ENCODE measurements around the gene HOXB4.

The HOXB4 gene

DNA sequence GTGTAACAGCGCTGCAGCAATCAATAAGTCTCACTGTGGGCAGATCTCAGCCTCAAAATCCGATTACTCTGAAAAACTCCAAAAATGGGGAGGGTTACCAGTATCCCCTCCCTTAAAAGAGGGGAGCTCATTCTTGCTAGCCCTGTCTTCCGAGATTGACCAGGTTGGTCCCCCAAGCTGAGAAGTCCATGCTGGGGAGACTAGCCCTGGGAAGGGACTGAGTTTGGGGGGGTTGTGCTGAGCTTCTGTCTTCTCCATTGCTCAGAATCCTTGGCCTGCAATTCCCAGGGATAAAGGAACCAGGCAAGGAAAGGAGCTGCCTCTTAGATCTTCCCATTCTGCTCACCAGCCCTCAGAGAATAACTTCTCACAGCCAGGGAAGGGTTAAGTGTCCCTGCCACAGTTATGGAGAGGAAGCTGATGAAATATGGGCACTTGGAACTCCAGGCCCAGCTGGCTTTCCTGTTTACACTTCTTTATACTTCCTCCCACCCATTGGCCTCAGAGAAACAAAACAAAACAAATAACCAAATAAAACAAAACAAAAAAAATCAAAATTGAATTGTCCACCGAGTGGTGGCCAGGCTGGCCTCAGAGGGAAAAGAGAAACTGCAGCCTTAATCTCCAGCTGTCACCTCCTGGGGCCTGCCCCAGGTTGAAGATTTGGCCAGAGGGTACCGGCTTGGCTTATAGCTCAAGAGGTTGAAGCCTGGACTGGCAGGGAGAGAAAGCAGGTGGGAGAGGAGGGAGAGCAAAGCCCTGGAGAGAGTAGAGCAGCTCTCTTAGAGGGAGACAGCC lies 9.3 kb upstream of the HOXB4 start:
- no peak for DNase-seq

DNA sequence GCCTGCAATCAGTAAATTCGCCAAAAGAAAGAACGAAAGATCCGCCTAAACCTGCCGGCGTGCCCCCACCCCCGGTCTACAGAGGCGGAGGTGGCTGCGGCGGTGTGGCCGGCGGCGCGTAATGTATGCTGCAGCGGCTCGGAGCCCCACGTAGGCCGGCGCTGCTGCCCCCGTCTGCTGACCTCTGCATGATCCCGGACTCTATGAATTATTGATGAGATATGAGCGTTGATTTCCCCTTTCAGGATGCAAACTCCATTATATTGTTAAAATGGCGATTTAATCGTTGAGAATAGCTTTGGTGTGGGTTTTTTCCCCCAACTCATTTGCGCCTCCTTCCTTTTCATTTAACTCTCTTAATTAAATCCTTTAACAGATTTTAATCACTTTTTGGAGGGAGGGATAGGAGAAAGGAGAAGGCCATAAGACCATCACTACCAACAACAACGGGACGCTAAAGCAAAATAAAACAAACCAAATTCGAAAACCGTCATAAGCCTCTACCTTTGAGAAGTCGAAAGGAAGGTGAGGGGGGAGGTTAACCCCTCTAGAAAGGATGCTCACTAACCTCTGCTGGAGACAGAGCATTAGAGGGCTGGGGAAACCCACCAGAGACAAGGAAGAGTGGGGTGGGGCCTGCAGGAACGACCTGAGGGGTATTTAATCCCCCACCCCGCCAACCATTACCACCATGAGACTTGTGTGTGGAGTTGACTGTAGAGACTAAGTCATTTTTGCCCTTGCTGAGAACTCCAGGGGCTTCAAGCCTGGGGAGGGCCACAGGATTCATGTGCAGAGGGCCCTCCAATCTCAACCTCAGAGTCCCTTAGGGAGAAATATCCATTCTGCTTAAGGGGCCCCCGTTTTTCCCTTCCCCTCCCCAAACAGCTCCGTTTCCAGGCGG lies 8.5 kb upstream of the HOXB4 start:
- DNase-seq, result no peak

DNA sequence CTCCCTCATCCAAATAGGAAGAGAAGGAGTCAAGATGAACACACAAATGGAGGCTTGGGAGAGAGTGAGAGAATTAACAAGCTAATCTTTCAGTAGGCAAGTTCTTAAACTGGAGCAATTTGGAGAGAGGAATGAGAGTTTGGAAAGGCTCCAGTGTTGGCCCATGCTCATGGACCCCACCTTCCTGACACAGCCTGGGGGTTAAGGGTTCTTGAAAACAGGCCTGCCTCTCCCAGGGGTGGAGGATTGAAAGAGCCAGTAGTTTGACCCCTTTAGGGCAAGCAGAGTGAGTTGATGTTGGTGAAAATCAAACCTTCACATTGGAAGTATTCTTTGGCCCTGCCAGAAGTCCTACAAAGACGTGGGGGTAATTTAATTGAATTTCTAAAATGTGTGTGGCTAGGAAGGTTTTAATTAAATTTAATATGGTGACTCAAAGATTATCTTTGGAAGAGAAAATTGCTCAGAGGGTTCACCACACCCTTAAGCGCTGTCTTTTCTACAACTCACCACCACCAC lies 6.1 kb upstream of the HOXB4 start:
- no peak for DNase-seq

DNA sequence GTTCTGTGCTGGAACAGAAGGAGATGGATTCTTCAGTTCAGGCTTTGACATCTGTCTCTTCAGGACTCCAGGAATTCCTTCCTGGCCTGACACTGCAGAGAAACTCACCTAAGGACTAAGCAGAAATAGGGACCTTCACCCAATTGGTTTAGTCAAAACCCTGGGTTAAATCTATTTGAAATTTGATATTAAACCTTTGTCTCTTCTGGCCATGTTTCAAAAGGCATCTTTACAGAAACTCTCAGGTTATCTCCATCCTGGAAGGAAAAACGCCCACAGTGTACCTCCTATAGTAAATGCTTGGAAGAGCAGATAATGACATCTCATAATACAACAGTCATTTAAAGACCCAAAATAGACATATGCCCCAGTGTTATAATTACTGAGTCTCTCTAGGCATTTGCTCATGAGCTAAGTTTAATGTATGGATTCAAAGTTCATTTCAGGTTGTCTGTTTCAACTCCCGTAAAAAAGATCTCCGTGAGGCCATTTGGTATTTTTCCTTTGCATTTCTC lies 5.6 kb upstream of the HOXB4 start:
- no peak for DNase-seq

DNA sequence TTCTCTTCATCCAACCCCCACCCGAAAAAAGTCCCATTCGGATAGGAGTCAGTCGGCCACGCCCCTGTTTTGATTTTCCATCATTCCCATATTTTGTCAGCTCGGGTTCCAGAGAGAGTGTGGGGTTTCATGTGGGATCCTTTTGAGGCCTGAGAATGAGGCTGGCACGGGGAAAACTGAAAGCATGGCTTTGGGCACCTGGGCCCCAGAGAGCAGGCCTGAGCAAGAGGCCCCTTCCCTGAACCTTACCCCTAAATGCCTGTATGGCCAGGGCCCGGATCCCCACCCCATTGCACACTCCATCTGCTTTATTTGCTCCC lies 4.6 kb upstream of the HOXB4 start:
- no peak for DNase-seq

DNA sequence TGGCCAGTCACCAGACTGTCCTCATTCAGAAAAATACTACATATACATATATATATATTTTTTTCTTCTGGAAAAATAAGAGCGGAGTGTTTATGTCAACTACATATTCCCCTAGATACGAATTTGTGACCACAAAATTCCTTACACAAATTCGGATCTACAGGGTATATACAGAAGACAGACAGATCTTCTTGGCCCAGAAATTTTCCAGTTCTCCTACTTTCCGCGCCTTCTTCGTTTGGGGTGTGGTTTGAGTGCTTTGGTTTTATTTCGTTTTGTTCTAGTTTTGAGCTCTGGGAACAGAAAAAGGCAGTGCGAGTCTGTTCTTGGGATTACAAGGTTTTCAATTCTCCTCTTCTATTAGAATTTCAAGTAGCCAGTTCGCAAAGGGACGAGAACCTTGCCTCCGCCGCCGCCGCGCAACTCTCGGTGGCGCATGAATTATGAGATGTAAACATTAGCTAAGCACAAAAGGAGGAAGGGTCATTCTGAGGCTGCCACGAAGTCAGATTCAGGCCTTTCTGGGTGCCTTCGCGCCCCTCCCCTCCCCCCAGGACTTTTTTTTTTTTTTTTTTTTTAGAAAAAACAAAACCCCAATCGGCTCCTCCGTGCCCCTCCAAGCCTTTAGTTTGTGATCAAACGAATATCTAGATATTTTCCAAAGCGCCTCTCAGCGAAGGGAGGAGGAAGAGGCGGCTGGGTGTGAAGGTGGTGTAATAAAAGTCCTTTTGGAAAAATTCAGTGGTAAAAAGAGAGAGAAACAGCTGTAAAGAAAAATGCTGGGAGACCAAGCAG lies 1.8 kb upstream of the HOXB4 start:
- no peak for DNase-seq

DNA sequence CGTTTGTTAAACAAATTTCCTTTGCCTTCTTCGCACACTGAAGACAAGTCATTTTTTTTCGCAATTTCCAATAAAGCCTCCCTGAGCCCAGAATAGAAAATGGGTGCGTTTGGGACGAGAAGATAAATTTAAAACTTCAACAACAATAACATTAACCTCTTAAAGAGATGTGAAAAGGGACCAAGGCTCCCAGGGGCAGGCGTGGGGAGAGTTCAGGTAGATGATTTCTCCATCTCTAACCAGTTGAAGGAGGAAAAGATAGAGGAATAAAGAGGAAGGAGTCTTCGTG lies 1.3 kb upstream of the HOXB4 start:
- DNase-seq, result no peak

DNA sequence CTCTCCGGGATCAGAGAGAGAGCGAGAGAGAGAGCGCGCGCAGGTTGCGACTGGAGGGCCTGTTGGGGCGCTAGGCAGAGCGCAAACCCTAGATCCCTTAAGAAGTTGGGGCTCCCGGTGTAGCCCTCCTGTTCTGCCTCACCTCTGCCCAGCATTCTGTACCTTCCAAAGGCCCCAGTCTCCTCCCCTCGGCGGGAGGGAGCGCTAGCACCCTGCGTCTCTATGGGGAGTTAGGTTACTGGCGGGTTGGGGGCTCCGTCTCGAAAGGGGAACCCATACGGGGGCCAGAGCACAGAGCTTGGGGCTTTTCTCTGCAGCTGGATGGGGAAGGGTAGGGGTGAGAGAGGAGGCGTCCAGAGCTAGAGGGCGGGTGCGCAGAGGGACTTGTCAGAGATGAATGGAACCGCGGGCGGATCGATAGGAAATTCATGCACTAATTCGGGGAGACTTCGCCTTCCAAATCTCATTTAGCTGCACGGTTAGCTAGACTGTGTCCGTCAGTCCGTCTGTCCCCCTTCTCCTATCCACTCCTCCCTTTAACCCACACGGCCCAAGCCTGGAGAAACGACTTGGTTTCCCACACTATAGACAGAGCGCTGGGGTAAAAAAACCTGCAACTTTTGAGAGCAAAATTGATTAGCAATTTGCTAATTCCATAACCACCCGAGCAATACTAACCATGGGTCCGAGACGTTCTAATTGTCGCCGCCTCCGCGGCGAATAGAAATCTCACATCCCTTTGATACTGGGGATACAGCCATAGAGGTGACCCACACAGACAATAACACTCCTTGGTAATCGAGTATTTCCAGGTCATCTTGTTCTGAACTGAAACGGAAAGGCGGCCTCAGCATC lies 693 bp upstream of the HOXB4 start:
- DNase-seq, result no peak

DNA sequence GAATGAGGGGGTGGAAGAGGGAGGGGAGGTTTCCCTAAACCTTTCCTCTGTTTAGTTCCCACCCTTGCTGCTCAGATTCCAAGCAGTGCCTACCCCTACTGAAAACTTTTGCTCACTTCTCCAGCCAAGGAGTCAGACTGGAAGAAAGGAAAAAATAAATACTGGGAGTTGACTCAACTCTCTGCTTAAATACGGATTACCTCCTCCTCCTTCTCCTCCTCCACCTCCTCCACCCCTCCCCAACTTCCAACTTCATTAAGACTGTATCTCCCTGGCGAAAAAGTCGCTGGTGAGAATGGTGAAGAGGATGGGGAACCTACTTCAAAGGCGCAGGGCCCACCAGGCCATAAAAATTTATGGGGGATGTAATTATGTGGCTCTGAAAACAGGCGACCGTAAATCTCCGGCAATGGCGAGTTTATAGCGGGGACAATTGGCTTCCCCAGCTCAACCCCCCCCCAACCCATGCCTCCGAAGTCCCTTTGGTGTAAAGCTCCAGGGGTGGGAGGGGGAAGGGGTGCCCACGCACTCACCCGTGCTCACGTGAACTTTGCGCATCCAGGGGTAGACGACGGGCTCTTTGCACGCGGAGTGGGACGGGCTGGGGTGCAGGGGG lies 712 bp downstream of the HOXB4 start:
- no peak for DNase-seq

DNA sequence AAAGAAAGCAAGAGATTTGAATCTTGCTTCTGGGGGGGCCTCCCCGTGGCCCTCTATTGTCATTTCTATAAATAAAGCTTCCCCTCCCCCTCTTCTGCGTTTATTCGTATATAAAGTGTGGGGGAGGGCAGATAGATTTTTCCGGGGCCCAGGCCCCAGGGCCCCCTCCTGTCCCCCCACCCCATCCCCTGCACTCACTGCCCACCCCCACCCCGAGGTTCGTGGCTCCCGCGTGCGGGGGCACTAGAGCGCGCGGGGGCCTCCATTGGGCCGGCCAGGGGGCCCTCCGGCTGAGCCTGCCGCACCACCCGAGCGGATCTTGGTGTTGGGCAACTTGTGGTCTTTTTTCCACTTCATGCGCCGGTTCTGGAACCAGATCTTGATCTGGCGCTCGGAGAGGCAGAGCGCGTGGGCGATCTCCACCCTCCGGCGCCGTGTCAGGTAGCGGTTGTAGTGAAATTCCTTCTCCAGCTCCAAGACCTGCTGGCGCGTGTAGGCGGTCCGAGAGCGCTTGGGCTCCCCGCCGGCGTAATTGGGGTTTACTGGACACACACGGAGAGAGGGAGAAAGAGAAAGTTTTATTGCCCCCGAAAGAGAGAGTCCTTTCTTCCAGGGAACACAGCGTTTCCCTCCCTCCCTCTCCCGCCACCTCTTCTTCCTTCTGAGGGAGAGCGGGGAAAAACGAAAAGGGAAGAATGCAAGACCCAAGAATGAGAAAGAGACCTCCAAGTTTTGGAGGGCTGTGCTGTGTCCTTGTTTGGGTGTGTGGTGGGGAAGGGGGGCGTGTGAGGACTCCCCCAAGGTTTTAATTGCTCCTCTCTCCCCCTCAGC lies 1.5 kb downstream of the HOXB4 start:
- DNase-seq, result no peak

DNA sequence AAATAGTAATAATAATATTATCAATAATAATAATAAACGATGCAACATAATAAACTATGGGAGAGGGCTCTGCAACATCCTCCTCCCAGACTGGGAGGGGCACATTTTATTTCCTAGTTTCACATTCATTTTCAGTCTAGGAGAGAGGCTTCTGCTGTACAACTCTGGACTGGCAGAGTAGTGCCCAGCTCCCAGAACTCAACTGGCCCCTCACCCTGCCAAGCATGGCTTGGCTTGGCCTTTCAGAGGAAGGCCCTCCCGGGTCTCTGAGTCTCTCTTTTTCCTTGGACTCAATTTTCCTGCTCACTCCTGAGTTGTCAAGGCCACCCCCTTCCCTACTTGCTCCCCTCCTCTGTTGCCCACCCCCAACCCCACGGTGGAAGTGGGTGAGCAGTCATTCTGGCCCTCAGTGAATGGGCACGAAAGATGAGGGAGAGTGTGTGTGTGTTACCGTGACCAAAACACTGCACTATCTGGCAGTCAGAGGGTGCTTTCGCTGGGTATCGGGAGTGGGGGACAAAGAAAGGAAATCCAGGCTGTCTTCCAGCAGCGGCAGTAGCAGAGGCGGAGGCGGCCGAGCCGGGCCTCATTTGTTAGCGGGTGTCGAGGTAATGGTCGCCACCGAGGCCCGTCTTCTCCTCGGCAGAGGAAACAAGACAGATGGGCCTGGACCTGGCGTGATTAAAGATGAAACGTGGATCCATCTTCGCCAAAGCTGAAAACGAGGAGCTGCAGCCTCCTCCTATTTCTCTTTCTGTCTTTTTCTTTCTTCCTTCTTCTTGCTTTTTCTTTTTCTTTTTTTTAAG lies 2.3 kb downstream of the HOXB4 start:
- DNase-seq, result no peak

DNA sequence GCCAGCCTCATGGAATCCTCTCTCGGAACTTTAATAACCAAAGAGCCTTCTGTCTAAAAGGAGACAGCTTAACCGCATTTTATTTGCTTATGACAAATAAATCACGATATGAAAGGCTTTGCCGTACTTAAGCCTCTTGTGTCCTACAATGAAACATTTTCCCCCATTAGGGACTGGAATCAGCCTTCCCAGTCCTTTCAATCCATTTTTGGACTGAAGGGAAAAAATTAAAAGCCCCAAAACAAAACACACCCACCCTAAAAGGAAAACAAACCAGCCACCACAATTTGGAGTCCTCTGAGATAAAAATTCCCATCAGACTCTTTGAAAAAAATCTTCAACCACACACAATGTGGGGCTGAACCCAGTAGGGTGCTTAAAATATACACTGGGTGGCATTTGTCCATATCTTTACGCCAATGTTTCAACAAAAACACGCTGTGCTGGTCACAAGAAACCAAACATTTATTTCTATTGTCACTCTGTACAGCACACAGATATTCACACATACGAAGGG lies 3.0 kb downstream of the HOXB4 start:
- no peak for DNase-seq

DNA sequence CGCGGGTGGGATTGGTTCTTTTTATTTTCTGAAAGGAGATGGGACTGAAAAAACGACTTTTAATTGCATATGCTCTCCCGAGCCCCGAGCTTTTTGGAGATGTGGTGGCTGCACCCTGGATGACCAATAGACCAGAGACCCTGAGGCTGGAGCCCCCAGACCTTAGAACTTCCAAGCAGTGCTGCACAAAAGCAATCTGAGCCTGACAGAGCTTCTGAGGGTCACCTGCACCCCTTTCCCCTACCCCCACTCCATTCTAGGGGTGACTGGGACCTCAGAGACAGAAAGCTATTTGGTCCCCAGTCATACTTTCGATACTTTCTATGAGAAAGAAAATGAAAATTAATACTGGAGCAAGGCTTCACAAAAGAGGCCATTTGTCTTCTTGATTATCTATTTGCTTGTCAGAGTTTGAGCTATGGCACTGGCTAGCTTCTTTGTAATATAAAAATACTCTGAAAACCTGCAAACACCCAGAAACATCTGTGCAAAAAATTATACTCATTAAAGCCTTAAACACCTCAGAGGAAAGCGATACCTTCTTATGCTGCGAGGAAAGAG lies 3.6 kb downstream of the HOXB4 start:
- no peak for DNase-seq

DNA sequence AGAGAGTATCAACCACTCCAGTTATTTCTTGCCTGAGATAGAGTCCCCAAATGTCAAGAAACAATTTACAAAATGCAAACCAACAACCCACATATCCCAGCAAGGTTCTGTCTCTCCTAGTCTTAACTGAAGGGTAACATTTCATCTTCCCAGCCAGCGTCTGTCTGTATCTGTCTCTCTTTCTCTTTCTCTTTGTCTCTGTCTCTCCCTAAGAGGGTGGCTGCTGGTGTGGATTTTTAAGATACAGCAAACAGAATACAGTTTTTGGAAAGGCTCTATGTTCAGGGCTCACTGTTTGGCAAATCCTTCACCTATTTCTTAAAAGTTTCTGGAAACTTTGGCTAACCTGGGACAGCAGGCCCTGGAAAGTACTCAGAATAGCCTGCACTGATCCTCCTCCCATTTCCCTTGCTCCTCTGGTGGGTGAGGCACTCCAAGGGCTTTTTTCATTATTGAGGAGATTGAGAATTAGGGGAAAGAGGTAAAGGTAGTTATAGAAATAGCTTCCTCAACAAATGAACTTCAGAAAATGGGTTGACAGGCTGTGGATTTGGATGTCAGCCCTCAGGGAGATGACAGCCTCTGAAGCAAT lies 6.2 kb downstream of the HOXB4 start:
- DNase-seq, result no peak

DNA sequence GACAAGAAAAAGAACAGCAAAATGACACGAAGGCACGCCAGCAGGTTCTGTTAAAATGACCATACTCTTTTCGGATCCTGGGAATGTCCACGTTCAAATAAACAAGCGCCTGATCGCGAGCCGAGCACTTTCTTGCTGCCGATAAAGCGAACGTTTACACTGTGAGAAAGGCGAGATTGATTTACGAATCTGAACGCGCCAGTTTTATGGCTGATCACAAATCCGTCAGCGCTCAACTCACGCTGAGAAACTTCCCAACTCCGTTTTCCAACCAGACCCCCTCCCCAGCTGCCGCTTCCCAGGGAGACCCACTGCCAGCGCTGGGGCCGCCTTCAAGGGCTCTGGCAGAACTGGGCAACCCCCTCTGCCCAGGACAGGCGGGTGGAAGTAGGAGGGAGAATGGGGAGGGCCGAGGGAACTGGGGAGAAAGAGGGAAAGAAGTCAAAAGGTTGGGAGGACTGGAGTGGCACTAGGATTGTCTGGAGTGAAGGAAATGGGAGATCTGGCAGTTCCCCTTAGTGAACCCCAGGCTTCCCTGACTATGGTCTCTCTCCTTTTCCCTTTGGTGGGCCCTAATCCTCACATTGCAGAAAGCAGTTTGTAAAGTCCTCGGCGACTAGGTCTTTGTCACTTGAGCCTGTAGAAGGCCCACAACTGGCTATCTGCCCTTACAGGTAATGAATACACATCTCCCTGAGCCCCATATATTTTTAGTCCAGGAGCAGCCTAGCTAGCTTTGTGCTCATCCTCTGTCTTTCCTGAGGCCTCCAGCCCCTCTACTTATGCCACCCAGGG lies 6.9 kb downstream of the HOXB4 start:
- no peak for DNase-seq

DNA sequence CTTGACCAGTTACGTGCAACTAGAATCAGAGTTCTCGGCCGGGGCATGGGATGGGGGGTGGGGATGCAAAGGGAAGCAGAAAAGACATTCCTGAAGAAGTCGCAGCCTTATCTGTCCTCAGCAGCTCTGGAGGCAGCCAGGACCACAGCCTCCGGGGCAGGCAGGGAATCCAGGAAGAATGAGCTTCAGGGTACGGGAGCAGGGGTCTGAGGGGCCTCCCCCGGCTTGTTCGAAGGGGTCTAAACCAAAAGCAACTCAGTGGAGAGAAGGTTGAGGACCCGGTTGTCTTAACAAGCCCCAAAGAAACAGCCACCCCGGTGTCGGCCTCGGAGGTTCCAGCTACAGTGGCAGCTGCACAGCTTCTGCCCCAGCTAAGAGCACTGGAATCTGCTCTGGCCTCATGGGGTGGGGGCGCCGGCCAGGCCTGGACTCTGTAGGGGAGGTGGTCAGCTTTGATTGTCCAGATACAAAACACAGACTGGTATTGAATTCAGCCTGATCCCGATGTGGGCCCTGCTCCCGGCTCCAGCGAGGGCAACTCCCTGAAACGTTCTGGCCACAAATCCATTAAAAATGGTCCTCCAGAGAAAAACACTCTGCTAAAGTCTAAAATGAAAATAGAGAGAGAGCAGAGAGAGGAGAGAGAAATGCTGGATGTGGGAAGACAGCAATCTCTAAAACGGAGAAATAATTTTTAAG lies 7.7 kb downstream of the HOXB4 start:
- DNase-seq, result no peak

DNA sequence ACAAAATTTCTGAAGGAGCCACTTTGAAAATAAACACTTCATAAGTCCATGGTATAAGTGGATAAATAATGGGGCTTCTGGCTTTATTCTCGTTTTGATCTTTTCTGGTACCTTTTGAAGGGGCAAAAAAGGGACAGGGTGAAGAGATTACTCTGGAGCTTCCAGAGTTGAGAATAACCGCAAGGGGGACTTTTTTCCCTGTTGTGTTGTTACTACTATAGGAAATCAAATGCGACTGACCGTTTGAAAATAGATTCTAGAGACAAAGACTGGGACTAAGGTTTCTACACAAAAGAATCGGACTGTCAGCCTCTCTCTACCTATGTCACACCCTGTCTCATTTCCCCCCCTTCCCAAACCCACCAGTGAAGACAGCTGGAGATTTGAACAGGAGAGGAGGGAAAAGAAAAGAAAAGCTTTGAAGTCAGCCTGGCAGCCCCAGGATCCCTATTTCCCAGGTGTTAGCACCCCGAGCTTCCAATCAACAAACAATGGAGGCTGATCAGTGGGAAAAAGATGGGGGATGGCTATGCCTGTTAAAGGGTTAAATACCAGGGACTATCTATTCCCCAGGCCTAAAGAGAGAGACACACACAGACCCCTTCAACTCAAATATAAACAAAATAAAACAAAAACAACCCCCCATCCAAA lies 8.4 kb downstream of the HOXB4 start:
- DNase-seq, result no peak

Measured in NCI-H1417 treated with DMSO at 0.1 percent for 48 hours (cell line).